Endothelial cell of umbilical vein (primary cell): ENCODE measurements around the gene TMEM132E. TPM values are rescaled to one million over a fixed set of nuclear protein-coding genes. Genes with fewer than 3 reads are reported as not detected.

Experiments used
- BruUV-seq: library from RNA; stranded (reverse); fragments of 400-500 nt; replicated peaks from 2 replicates; lab custom pipeline; 2021; lab: Mats Ljungman, UMichigan
- CTCF ChIA-PET: fragments of 300-600, 350-600 bp; sonication (Branson Sonifier 250); formaldehyde crosslinking; loops from one replicate; lab custom pipeline; 2021; ENCODE audit warnings: antibody characterized with exemption, inconsistent platforms; lab: Charles Lee
- POLR2A ChIA-PET: fragments of 300-600, 350-600 bp; sonication (Branson Sonifier 250); formaldehyde crosslinking; loops from one replicate; lab custom pipeline; 2021; ENCODE audit warnings: antibody characterized with exemption, inconsistent platforms; lab: Charles Lee
- DNase-seq: peaks from one replicate; pipeline ENCODE4 v3.0.0-alpha.2; 2011; ENCODE audit warnings: low read depth, low spot score
- FAIRE-seq: peaks from 2 replicates; lab custom pipeline; 2011; peaks lifted over from hg19 to GRCh38; lab: Jason Lieb, UNC
- H2AFZ ChIP-seq: 2 replicates; pipeline ENCODE4 v1.6.0; 2012; ENCODE audit warnings: low read depth, low read length, control low read depth, inconsistent platforms
- H3K27ac ChIP-seq: 2 replicates; pipeline ENCODE4 v1.5.1; 2011; ENCODE audit warnings: low read depth, mild to moderate bottlenecking, control low read depth, low read length, moderate library complexity; ENCODE audit not compliant: insufficient read depth
- H3K27me3 ChIP-seq, 2 experiments: 2 replicates each; pipeline versions ENCODE4 v1.6.0 to v1.6.1; 2011; ENCODE audit warnings: low read length in 2 of 2, mixed read lengths in 1 of 2; ENCODE audit not compliant: control insufficient read depth in 2 of 2, insufficient read depth in 2 of 2
- H3K36me3 ChIP-seq, 2 experiments: 2 replicates in 1 of 2; 3 replicates in 1 of 2; pipeline ENCODE4 v1.5.1; 2011; ENCODE audit warnings: low read length in 2 of 2, mild to moderate bottlenecking in 1 of 2, moderate library complexity in 1 of 2; ENCODE audit not compliant: control insufficient read depth in 2 of 2, insufficient read depth in 2 of 2; ENCODE audit errors: extremely low read depth in 1 of 2
- H3K4me1 ChIP-seq: 3 replicates; pipeline ENCODE4 v1.5.1; 2011; ENCODE audit warnings: mild to moderate bottlenecking, low read length; ENCODE audit not compliant: control insufficient read depth, insufficient read depth; ENCODE audit errors: extremely low read depth
- H3K4me2 ChIP-seq: 2 replicates; pipeline ENCODE4 v1.6.1; 2011; ENCODE audit warnings: low read length, control low read depth, mixed read lengths; ENCODE audit not compliant: insufficient read depth
- H3K4me3 ChIP-seq, 3 experiments: fragments of 200-600 bp in 1 of 3; sonication (generic), shearing (Covaris generic) in 1 of 3; replicated peaks in 1 of 3; 2 replicates each; pipeline ENCODE4 v1.5.1; 2011 to 2016; ENCODE audit warnings: control low read depth in 3 of 3, low read length in 3 of 3, mild to moderate bottlenecking in 2 of 3, inconsistent platforms in 1 of 3, low read depth in 1 of 3, moderate library complexity in 1 of 3; ENCODE audit not compliant: insufficient read depth in 1 of 3
- H3K79me2 ChIP-seq: 2 replicates; pipeline ENCODE4 v1.6.0; 2012; ENCODE audit warnings: low read length, inconsistent platforms; ENCODE audit not compliant: control insufficient read depth, insufficient read depth
- H3K9ac ChIP-seq: replicated peaks from 2 replicates; pipeline ENCODE3; 2011; ENCODE audit warnings: low read length, control low read depth; ENCODE audit not compliant: insufficient read depth; ENCODE audit errors: extremely low read depth
- H3K9me1 ChIP-seq: replicated peaks from 3 replicates; pipeline ENCODE4 v1.6.0; 2011; ENCODE audit warnings: mild to moderate bottlenecking, low read length; ENCODE audit not compliant: control insufficient read depth, insufficient read depth; ENCODE audit errors: extremely low read depth
- H3K9me3 ChIP-seq: replicated peaks from 2 replicates; pipeline ENCODE4 v1.5.1; 2012; ENCODE audit warnings: low read length, inconsistent platforms; ENCODE audit not compliant: control insufficient read depth, insufficient read depth
- H4K20me1 ChIP-seq: replicated peaks from 2 replicates; pipeline ENCODE3; 2011; ENCODE audit warnings: mild to moderate bottlenecking, low read length; ENCODE audit not compliant: control insufficient read depth, insufficient read depth; ENCODE audit errors: extremely low read depth
- EZH2 ChIP-seq: IDR thresholded peaks from 2 replicates; pipeline ENCODE4 v1.6.1; 2012; ENCODE audit warnings: borderline replicate concordance, low read depth, mild to moderate bottlenecking, moderate library complexity, low read length, inconsistent platforms; ENCODE audit not compliant: severe bottlenecking
- FOS ChIP-seq: IDR thresholded peaks from 2 replicates; pipeline ENCODE4 v1.6.1; 2011; ENCODE audit warnings: mild to moderate bottlenecking, low read length, moderate library complexity, borderline replicate concordance; ENCODE audit not compliant: insufficient read depth
- GATA2 ChIP-seq: IDR thresholded peaks from 2 replicates; pipeline ENCODE4 v1.7.0; 2011; ENCODE audit warnings: low read depth, mild to moderate bottlenecking, moderate library complexity, mixed read lengths, low read length; ENCODE audit not compliant: insufficient read length, insufficient read depth
- JUN ChIP-seq: IDR thresholded peaks from 2 replicates; pipeline ENCODE4 v1.6.1; 2011; ENCODE audit warnings: borderline replicate concordance, low read depth; ENCODE audit not compliant: insufficient read length, insufficient read depth
- MYC ChIP-seq: IDR thresholded peaks from one replicate; pipeline ENCODE4 v1.6.1; 2011; ENCODE audit warnings: mild to moderate bottlenecking, low read depth, low read length
- POLR2A ChIP-seq: IDR thresholded peaks from 2 replicates; pipeline ENCODE4 v1.6.1; 2012; ENCODE audit warnings: low read depth, mild to moderate bottlenecking, control low read depth, low read length
- POLR2AphosphoS5 ChIP-seq: IDR thresholded peaks from 2 replicates; pipeline ENCODE4 v1.6.1; 2012; ENCODE audit warnings: low read depth, mild to moderate bottlenecking, control low read depth, low read length, moderate library complexity; ENCODE audit not compliant: insufficient read depth
- dilution Hi-C: fragments of 300-500 bp; cut with MboI; formaldehyde crosslinking; loops from one replicate; pipeline ENCODE4 v1.15.0; 2019; ENCODE audit warnings: low sequenced_read_pairs; ENCODE audit not compliant: extremely low pct_ligation_motif_present
- intact Hi-C: fragments of 100-400 bp; cut with micrococcal nuclease; formaldehyde crosslinking; loops from one replicate; pipeline ENCODE4 v1.10.0; 2022
- polyA plus RNA-seq, 4 experiments: library from polyadenylated mRNA; depleted of rRNA in 3 of 4; stranded (reverse) in 3 of 4; unstranded in 1 of 4; fragments of >200 nt; gene quantifications; 2 replicates each; pipeline versions ENCODE4 v1.2.1 to v1.2.3, GENCODE V29; 2011 to 2012; ENCODE audit warnings: missing spikeins in 1 of 4
- total RNA-seq: library from RNA; stranded (reverse); gene quantifications from 2 replicates; pipeline ENCODE4 v1.2.3, GENCODE V29; 2021
- TF ChIP-seq, protein P1 (sequence below): IDR thresholded peaks from 2 replicates; pipeline ENCODE4 v1.6.1; 2011; ENCODE audit not compliant: insufficient read depth, insufficient read length
- TF ChIP-seq, protein P2 (sequence below), 2 donors: IDR thresholded peaks; 1 replicate in 1 of 2; 2 replicates in 1 of 2; pipeline ENCODE4 v1.5.1; 2011; ENCODE audit warnings: low read length in 2 of 2, mild to moderate bottlenecking in 2 of 2, moderate library complexity in 2 of 2, control low read depth in 1 of 2, inconsistent platforms in 1 of 2, low read depth in 1 of 2; ENCODE audit not compliant: insufficient read depth in 1 of 2; ENCODE audit errors: extremely low read depth in 1 of 2

Gene TMEM132E
- total and polyA plus RNA-seq, 2 donors (not counting 3 experiments of a cell fraction or from before 2014, with no cell fraction given) = not detected

DNA sequence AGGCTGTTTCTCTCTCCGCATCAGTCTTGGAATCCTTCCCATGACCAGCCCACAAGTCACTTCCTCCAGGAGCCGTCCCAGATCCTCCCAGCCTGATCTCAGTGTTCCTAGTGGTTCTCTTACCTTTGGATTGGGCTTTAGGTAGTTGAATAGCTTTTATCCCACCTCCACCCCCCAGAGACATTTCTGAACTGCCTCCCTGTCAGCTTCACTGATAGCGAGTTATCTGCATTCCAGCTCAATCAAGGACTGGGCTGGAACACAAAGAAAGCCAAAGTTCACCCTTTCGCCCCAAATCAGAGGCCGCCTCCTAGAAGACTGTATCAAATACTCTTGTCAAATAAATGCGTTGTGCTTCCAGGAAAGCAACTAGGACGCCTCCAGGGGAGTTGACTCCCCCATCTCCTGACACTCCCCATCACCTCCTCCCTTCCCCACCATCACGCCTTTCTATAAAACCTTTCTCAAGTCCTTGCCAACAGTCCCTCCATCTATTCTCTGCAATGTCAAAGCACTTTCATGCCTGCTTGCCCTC lies 72.7 kb downstream of the TMEM132E start:
- Histone ChIP-seq H3K4me3 (no peak overlapping the region), H3K4me2 (no peak overlapping the region), H3K9me1 (no peaks in the 10 kb centered on the region), H3K9me3 (no peaks in the 10 kb centered on the region), H3K79me2 (no peaks in the 10 kb centered on the region), H3K27me3 (no peaks in the 10 kb centered on the region), H3K4me1 (no peaks in the 10 kb centered on the region), H3K9ac (no peak overlapping the region), H3K36me3 (no peaks in the 10 kb centered on the region), H3K27ac (no peak overlapping the region), H4K20me1 (no peaks in the 10 kb centered on the region), H2AFZ (no peak overlapping the region)
- TF ChIP-seq MYC = no peak
- TF ChIP-seq, protein P1, sequence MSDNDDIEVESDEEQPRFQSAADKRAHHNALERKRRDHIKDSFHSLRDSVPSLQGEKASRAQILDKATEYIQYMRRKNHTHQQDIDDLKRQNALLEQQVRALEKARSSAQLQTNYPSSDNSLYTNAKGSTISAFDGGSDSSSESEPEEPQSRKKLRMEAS = no peak
- FAIRE-seq (no peak), DNase-seq (no peak)
- intact Hi-C loops (no loop called here), dilution Hi-C loops (no loop called here)
- ChIA-PET CTCF (no interaction called here), POLR2A (no interaction called here)
- no TSS peak for BruUV-seq

DNA sequence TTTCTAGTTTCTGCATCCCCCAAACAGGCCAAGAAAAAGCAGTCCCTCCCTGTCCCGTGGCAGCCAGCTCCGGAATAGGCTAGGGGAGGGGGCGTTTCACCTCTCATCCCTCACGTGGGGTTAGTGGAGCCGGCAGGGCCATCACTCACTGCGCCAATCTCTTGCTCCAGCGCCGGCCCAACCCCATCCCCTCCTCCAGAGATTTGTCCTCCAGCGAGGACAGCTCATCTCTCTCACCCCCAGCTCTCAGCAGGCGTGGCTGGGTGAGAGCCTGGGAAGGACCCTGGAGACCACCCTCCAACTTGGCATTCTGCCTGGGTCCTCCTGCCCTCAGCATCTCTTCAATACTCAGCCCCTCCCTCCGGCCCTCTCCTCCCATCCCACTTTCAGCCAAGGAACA lies 74.1 kb downstream of the TMEM132E start:
- no peak overlapping the region for H3K9ac ChIP-seq
- H3K9me1 ChIP-seq = no peaks in the 10 kb centered on the region
- TF ChIP-seq GATA2 (no peak), POLR2A (no peak), FOS (no peak), MYC (no peak), POLR2AphosphoS5 (no peak), EZH2 (no peak), JUN (no peak)
- TF ChIP-seq, protein P2, sequence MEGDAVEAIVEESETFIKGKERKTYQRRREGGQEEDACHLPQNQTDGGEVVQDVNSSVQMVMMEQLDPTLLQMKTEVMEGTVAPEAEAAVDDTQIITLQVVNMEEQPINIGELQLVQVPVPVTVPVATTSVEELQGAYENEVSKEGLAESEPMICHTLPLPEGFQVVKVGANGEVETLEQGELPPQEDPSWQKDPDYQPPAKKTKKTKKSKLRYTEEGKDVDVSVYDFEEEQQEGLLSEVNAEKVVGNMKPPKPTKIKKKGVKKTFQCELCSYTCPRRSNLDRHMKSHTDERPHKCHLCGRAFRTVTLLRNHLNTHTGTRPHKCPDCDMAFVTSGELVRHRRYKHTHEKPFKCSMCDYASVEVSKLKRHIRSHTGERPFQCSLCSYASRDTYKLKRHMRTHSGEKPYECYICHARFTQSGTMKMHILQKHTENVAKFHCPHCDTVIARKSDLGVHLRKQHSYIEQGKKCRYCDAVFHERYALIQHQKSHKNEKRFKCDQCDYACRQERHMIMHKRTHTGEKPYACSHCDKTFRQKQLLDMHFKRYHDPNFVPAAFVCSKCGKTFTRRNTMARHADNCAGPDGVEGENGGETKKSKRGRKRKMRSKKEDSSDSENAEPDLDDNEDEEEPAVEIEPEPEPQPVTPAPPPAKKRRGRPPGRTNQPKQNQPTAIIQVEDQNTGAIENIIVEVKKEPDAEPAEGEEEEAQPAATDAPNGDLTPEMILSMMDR (IDR thresholded peaks at IDR 0.05; ENCODE audit: extremely low read depth in 1 of 2, insufficient read depth in 1 of 2, low read depth in 1 of 2, low read length in 2 of 2) = no peak
- TF ChIP-seq, protein P1 = no peak
- no peaks in the 10 kb centered on the region for H4K20me1 ChIP-seq
- H3K36me3 ChIP-seq = no peaks in the 10 kb centered on the region
- ChIA-PET POLR2A (no interaction called here), CTCF (interaction anchor here (0.7 to 1.2 kb wide), 2 partner anchors 215 to 291 kb away, joined by 3 read pairs; no protein-coding TSS in a partner anchor)
- H3K27ac ChIP-seq = no peak overlapping the region
- no peaks in the 10 kb centered on the region for H3K4me1 ChIP-seq
- intact Hi-C loops = no loop called here
- no peaks in the 10 kb centered on the region for H3K79me2 ChIP-seq
- DNase-seq = no peak
- no peak overlapping the region for H3K4me3 ChIP-seq
- H3K9me3 ChIP-seq = no peaks in the 10 kb centered on the region
- BruUV-seq = no TSS peak
- no peak overlapping the region for H2AFZ ChIP-seq
- no peak for FAIRE-seq
- H3K27me3 ChIP-seq = no peaks in the 10 kb centered on the region
- H3K4me2 ChIP-seq = no peak overlapping the region
- dilution Hi-C loops = no loop called here
